GM18951 (cell line): ENCODE measurements around the gene ALK.

ENCODE experiments used
- POLR2A ChIP-seq: IDR thresholded peaks from 4 replicates; pipeline ENCODE4 v1.6.1; 2011; ENCODE audit warnings: mild to moderate bottlenecking; ENCODE audit not compliant: insufficient read length, insufficient read depth; ENCODE audit errors: extremely low read depth
- in situ Hi-C: fragments of 300-500 bp; cut with MboI; formaldehyde crosslinking; loops from one replicate; pipeline ENCODE4 v1.12.0; 2022; ENCODE audit warnings: low sequenced_read_pairs, mixed read lengths, inconsistent platforms; ENCODE audit not compliant: unreplicated experiment

ALK gene

GRCh38 chr2:29443627-29444026 is 477.8 kb downstream of the ALK start:
- no peak for TF ChIP-seq POLR2A
- in situ Hi-C loops = no loop called here

GRCh38 chr2:29443151-29443550 is 478.2 kb downstream of the ALK start:
- no peak for TF ChIP-seq POLR2A
- in situ Hi-C loops = no loop called here

- no peak for TF ChIP-seq POLR2A
- in situ Hi-C loops = no loop called here
These were observed 480.3 kb downstream of the ALK start for GRCh38 chr2:29440921-29441623.

- in situ Hi-C loops = no loop called here
- TF ChIP-seq POLR2A = no peak
These were observed 487.5 kb downstream of the ALK start for GRCh38 chr2:29433920-29434319.

- no peak for TF ChIP-seq POLR2A
- in situ Hi-C loops = no loop called here
These were observed 488.3 kb downstream of the ALK start for GRCh38 chr2:29433128-29433527.

GRCh38 chr2:29431485-29431884 is 489.9 kb downstream of the ALK start:
- in situ Hi-C loops = no loop called here

GRCh38 chr2:29430382-29431112 is 490.8 kb downstream of the ALK start:
- no peak for TF ChIP-seq POLR2A
- in situ Hi-C loops = no loop called here

More at GRCh38 chr2:29431485-29431884, 489.9 kb downstream of the ALK start:
- TF ChIP-seq POLR2A = no peak

GRCh38 chr2:29426354-29426753 is 495.0 kb downstream of the ALK start:
- no peak for TF ChIP-seq POLR2A
- in situ Hi-C loops = no loop called here

- TF ChIP-seq POLR2A = no peak
- in situ Hi-C loops = no loop called here
These were observed 495.5 kb downstream of the ALK start for GRCh38 chr2:29425866-29426265.

- TF ChIP-seq POLR2A = no peak
- in situ Hi-C loops = no loop called here
These were observed 498.2 kb downstream of the ALK start for GRCh38 chr2:29423061-29423666.

GRCh38 chr2:29420999-29421782 is 500.2 kb downstream of the ALK start:
- TF ChIP-seq POLR2A = no peak
- in situ Hi-C loops = no loop called here

- no peak for TF ChIP-seq POLR2A
- in situ Hi-C loops = no loop called here
These were observed 500.9 kb downstream of the ALK start for GRCh38 chr2:29420464-29420863.

GRCh38 chr2:29417630-29418029 is 503.8 kb downstream of the ALK start:
- TF ChIP-seq POLR2A = no peak
- in situ Hi-C loops = no loop called here
